ENCODE results near the gene CRYGN. TPM values are rescaled to one million over a fixed set of nuclear protein-coding genes. Genes with fewer than 3 reads are reported as not detected.

CRYGN gene
- polyA plus RNA-seq, 4 donors, result 0.31 to 4.0 (median 2.6) TPM

GRCh38 chr7:151427705-151428377 is 12.1 kb downstream of the CRYGN start:
- DNase-seq (ENCODE audit: low read depth in 4 of 4, low spot score in 3 of 4), result no peak

DNA sequence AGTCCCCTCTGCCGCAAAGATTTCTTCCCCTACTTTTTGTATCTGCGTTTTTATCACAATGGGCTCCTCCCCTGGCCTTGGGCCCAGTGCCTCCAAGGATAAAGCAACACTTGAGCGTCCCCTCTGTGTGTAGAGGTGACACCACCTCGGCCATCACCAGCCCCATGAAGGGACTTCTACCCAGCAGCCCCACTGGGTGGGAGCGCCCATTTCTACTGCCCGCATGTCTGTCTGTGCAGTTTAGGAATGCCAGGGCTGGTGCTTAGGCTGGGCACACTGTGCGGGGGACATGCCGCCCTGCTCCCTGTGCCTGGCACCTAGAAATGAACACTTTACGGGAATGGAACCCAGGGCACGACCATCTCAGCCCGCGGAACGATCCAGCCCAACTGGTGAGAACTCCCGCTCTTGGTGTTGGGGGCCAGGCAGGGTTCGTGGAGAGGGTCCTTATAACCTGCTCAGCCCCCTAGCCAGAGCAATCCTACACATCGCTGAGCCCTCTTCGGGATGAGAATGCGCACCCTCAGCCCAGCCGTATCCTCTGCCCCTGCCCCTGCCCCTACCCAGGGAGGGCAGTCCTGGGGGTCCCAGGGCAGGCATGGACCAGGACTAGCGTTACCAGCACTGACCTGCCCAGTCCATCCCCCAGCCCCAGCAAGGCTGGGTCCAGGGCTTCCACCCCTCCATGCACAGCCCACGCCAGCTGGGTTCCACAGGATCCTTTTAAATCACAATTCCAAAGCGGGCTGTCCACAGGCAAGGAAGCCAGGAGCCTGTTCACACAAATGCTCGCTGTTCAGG is 12.8 kb downstream of the CRYGN start:
- DNase-seq (ENCODE audit: low read depth in 4 of 4, low spot score in 3 of 4), result no peak

GRCh38 chr7:151426441-151426903 is 13.5 kb downstream of the CRYGN start:
- DNase-seq (ENCODE audit: low read depth in 4 of 4, low spot score in 3 of 4), result no peak

- no peak for DNase-seq (ENCODE audit: low read depth in 4 of 4, low spot score in 3 of 4)
These were observed 14.1 kb downstream of the CRYGN start for GRCh38 chr7:151425670-151426440.

DNA sequence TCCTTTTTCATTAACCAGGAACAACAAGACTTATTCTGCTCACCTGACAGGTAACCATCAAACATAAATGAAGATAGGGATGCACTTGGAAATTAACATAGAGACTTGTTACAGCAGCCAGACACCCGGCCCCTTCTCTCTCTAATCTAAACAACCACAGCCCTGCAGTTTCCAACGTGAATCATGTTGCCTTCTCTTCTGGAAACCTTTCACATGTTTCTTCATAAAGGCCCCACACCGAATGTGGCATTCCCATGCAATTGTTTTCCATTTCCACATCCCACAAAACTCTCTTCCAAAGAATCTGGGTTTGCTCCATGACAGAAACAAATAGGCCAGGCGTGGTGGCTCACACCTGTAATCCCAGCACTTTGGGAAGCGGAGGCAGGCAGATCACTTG is 15.1 kb downstream of the CRYGN start:
- DNase-seq (ENCODE audit: low read depth in 4 of 4, low spot score in 3 of 4), result no peak

- no peak for DNase-seq (ENCODE audit: low read depth in 4 of 4, low spot score in 3 of 4)
These were observed 16.0 kb downstream of the CRYGN start for GRCh38 chr7:151423936-151424335.

GRCh38 chr7:151423226-151423625 is 16.7 kb downstream of the CRYGN start:
- no peak for DNase-seq (ENCODE audit: low read depth in 4 of 4, low spot score in 3 of 4)

DNA sequence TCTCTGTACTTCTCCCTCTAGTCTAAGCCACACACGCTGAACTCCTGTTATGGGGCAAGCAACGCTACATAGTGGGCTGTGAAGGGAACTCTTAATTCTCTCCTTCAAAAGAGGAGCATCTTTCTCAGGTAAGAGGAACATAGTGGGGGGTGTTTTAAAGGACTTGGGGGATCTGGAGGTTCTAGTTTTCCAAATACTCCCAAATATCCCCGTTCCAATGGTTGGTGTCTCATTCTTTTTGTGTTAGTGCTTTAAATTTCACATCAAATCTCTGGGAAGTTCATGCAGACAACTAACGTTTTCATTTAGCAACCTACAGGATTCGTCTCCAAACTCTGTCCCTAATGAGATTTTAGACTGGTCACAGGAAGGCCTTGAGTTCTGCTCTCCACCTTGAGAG is 17.7 kb downstream of the CRYGN start:
- no peak for DNase-seq (ENCODE audit: low read depth in 4 of 4, low spot score in 3 of 4)

- no peak for DNase-seq (ENCODE audit: low read depth in 4 of 4, low spot score in 3 of 4)
These were observed 19.8 kb downstream of the CRYGN start for GRCh38 chr7:151420144-151420543.

GRCh38 chr7:151416941-151417315 is 23.0 kb downstream of the CRYGN start:
- no peak for DNase-seq (ENCODE audit: low read depth in 4 of 4, low spot score in 3 of 4)

- no peak for DNase-seq (ENCODE audit: low read depth in 4 of 4, low spot score in 3 of 4)
These were observed 23.6 kb downstream of the CRYGN start for GRCh38 chr7:151416112-151416940.

DNA sequence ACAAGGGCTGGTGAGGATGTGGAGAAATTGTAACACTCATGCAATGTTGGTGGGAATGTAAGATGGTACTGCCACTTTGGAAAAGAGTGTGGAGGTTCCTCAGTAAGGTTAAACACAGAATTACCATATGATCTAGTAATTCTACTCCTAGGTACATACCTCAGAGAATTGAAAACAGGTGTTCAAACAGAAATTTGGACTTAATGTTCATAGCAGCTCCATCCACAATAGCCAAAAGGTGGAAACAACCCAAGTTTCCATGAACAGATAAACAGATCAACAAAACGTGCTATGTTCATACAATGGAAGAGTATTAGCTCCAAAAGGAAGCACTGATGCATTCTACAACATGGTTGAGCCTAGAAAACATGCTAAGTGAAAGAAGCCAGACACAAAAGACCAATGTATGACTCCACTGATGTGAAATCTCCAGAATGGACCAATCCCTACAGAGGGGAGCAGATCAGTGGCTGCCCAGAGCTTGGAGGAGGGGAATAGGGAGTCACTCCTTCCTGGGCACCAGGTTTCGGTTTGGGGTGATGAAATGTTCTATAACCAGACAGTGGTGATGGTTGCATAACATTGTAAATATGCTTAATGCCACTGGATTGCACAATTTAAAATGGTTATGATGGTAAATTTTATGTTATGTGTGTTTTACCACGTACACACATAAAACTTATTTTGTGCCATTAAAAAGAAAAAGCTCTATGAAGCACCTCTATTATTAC is 24.4 kb downstream of the CRYGN start:
- DNase-seq (ENCODE audit: low read depth in 4 of 4, low spot score in 3 of 4), result no peak

DNA sequence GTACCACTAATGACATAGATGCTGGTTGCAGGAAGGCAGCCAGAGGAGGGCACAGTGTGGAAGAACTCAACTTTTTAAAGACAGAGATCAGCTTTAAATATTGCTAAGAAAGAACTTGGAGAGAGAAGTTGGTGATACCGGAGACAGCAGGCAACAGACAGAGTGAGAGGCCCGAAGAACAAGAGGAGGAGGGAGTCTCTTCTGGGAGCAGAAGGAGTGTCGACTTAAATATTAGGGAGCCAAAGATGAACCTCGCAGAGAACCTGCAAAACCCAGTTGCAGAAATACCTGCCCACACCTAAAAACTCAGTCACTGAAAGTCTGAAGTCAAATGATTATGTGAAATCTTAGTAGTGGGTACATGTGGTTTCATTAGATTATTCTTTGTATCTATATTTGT is 26.7 kb downstream of the CRYGN start:
- no peak for DNase-seq (ENCODE audit: low read depth in 4 of 4, low spot score in 3 of 4)

DNA sequence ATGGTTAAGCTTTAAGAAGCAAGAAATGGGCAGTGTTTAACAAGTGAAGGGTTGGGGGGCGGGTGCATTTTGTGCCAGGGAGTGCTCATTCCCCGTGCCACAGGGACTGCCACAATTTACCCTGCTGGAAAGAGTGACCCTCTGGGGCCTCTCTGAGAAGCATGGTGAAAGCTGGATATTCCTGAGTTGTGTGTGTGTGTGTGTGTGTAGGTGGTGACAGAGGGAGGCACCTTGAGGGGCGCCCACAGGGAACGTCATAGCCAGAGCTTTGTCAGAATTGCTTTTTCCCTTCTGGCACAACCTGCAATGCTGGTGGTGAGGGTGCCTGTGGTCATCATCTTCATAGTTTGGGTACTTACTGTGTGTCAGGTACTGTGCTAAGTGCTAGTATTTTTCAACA is 27.6 kb downstream of the CRYGN start:
- DNase-seq (ENCODE audit: low read depth in 4 of 4, low spot score in 3 of 4), result no peak

DNA sequence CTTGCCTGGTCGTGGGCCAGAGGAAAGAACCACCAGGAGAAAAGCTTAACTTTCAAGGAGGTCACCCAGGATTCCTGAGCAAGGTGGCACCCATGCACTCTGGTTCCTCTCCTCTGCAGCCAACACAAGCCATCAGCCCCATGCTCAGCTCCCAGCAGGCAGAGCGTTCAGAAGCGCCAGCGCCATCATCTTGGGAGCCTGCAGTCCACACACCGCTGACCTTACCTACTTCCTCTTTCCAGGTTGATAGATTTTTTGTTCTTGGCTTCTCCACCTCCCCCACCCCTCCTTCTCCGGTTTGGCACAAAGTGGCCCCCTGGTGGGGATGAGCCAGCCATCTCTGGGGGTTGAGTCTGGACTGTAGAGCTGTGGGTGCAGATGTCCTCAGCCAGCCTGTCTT is 28.4 kb downstream of the CRYGN start:
- no peak for DNase-seq (ENCODE audit: low read depth in 4 of 4, low spot score in 3 of 4)

GRCh38 chr7:151410405-151411390 is 29.2 kb downstream of the CRYGN start:
- no peak for DNase-seq (ENCODE audit: low read depth in 4 of 4, low spot score in 3 of 4)

GRCh38 chr7:151409667-151410404 is 30.1 kb downstream of the CRYGN start, which contains the start of gene WDR86:
Gene WDR86, minus strand, starts transcription at chr7:151410038. Its CDS starts 449 bp downstream, at chr7:151409589.
- no peak for DNase-seq (ENCODE audit: low read depth in 4 of 4, low spot score in 3 of 4)
